Activated gamma-delta T cell (primary cell): Measurements from ENCODE around the gene CDKN1C.

Experiments used
- DNase-seq: peaks from one replicate; lab custom pipeline; 2025; lab: John Stamatoyannopoulos, UW

The CDKN1C gene

DNA sequence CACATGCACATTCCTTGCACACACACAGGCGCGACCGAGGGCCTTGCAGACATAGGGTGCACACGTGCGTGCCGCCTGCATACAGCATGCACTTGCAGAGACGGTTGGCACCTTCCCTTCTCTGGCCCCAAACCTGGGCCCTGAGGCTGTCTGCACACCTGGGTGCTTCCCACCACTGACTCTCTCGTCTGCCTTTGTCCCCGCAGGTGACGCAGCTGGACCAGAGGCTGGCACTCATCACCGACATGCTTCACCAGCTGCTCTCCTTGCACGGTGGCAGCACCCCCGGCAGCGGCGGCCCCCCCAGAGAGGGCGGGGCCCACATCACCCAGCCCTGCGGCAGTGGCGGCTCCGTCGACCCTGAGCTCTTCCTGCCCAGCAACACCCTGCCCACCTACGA lies 38.0 kb downstream of the CDKN1C start:
- DNase-seq: no peak

- no peak for DNase-seq
Measured at GRCh38 chr11:2846470-2846869, 39.1 kb downstream of the CDKN1C start.

DNA sequence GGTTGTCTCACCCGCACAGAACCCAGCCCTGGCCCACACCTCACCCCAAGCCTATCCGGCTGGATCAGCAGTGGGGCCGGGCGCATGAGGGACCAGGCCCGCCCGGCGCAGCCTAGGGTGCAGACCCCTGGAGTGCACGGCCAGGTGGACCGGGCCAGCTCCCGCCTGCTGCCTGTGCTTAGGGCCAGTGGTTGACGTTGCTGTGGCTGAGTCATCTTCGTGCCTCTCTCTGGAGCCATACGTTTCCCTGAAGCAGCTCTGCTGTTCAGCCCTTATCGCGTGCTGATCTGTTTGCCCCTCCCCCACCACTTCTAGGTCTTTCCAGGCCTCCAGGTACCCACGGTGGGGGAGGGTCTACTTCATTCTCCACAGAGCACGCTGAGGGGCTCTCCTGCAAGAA lies 39.5 kb downstream of the CDKN1C start:
- no peak for DNase-seq

GRCh38 chr11:2844996-2845395 lies 40.6 kb downstream of the CDKN1C start:
- no peak for DNase-seq

DNA sequence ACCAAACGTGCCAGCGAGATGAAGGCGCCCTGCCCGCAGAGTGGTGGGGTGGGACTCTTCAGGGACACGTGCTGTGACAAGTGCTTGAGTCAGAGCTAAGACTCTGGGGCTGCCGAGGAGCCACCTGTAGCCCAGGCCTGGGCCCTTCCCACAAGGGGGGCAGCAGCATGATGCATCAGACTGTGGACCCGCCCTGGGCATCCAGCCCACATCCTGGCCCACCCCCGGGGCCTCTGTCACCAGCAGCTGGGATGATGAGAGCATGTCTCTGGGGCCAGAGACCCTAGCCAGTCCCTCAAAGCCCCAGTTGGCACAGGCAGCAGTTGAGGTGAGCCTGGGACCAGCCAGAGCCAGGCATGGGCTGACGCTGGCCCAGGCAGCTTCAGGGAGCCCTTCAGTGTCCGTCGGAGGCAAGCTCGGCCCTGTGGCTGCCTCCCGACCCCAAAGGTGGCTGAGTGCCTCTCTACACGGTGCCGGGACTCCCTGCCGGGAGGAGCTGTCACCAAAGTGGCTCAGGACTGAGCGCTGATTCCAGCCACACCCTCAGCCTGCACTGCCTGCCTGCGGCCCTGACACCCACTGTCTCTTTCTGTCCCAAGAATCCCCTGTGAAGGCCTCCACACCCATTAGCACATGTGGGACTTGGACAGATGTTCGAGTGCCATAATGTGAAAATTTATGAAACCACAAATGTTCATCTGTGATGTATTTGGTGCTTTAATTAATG lies 41.3 kb downstream of the CDKN1C start:
- no peak for DNase-seq

DNA sequence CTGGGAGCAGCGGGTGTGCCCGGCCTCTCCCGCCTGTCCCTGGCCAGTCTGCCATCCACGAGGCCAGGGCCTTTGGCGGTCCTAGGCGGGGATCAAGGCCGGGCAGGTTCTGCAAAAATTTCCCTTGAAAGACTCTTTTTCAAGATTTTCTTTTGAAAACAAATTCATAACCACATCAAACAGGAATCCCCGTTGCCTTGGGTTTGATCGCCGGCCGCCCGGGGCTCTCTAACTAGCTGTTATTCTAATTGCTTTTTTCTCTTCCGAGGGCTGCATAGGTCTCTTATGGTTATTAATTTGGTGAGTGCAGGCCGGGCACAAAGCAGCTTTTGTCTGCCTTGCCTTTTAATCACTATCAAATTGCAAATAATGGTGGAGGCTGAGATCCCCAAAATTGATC lies 42.0 kb downstream of the CDKN1C start:
- DNase-seq: no peak

DNA sequence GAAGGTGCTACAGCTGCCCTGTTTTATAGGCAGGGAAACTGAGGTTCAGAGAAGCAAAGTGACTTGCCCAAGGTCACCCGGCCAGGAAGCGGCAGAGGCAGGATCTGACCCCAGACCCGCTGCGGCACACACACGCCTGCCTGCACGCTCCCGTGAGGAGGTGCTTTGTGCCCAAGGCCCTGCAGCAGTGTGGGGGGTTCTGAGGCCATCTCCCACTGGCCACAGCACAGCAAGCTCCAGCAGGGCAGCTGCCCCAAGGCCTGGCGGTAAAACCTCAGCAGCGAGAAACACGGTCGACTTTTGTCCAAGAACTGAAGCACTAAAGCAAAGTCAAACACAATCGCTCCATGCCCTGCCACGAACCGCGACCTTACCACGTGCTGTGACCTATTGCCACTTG lies 42.7 kb downstream of the CDKN1C start:
- no peak for DNase-seq

GRCh38 chr11:2841411-2842190 lies 44.0 kb downstream of the CDKN1C start:
- DNase-seq: no peak

GRCh38 chr11:2839395-2839943 lies 46.1 kb downstream of the CDKN1C start:
- no peak for DNase-seq

DNA sequence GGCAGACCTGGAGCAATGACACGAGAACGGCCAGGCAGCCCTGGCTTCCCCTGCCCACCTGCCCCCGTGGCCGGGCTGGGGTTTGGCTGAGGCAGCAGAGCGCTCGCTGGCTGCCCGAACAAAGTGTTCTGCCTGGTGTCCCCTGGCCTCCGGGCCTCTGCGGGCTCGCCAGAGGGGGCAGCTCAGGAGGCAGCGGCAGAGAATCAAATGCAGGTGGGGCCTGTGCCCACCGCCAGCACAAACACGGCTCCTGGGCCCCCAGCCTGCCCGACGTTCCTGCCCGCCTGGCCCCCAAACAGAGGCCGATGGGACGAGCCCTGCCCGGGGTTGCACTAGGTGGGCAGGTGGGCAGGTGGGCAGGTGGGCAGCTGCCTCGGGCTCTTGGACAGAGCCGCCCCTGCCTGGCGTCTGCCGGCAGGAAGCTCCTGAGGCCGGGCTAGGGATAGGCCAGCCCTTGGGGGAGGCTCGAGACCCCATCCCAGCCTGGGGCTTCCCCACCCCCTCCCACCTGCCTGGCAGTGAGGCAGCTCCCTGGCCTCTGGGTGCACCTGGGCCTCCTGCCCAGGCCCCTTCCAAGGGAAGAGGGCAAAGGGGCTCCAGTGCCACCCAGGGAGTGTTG lies 46.8 kb downstream of the CDKN1C start:
- DNase-seq: no peak

DNA sequence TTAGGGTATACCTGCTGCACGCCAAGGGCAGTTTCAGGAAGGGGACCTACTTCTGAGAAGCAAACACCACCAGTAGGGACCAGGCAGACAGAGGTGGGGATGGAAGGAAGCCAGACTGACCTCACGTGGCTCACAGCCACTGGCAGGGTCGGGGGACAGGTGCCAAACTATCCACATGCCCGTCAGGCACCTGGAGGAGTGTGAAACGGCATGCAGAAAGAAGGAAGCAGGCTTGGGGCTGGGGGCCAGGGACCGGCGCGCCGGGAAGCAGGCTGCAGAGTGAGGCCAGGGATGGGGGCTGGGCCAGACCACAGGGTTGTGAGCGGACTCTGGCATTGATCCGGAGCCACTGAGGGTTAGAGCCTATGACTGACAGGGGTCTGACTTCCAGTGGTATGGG lies 47.5 kb downstream of the CDKN1C start:
- no peak for DNase-seq

DNA sequence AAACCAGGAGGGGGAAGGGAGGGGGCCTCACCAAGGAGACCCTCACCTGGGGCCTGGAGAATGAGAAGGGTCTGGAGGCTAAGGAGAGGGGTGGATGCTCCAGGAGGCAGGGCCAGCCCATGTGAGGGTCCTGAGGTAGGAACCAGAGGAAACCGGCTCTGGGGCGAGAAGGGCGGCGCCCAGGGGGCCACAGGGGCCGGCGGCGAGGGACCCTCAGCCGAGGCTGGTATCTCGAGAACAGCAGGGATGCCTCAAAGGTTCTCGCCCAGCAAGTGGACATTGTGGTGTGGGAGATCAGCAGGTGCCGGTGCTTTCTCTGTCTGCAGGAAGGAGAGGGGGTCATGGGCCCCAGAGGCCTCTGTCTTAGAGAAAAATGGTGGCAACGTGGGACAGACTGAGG lies 47.9 kb downstream of the CDKN1C start:
- no peak for DNase-seq

DNA sequence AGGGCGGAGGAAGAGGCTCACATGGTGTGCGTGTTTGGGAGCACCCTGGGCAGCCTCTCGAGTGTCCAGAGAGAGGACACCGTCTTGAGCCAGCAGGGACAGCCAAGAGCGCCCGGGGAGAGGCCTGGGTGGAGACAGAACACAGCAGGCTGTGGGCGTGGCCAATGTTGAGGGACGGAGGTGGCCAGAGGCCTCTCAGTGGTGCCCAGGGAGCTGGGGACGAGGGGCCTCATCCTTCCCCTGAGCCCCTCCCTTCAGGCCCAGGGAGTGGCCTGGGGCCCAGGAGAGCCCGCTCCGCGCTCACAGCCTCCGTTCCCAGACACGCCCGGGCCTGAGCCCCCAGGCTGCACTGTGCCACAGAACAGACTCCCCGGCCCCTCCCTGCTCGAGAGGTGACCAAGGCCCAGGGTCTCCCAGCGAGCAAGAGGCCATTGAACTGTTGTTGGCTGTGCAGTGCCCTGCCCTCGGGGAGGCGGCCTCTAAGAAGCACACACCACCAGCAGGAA lies 48.4 kb downstream of the CDKN1C start:
- DNase-seq: no peak

- DNase-seq: no peak
Measured at GRCh38 chr11:2836315-2837095, 49.1 kb downstream of the CDKN1C start.

DNA sequence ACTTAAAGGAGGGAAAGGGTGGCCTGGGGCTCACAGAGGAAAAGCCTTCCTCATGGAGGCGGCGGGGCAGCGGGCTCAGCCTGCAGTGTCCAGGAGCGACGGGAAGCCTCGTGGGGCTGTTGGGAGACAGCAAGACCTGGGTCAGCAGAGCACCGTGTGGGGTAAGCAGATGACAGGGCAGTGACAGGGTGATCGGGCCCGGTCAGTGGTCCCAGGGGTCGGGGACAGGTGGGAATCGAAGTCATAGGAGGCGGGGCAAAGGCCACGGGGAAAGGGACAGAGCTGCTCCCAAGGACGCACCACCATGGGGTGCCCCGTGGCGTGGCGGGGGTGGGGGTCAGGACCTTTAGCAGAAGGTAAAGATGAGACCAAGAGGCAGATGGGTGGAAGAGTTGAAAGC lies 49.8 kb downstream of the CDKN1C start:
- DNase-seq: no peak

DNA sequence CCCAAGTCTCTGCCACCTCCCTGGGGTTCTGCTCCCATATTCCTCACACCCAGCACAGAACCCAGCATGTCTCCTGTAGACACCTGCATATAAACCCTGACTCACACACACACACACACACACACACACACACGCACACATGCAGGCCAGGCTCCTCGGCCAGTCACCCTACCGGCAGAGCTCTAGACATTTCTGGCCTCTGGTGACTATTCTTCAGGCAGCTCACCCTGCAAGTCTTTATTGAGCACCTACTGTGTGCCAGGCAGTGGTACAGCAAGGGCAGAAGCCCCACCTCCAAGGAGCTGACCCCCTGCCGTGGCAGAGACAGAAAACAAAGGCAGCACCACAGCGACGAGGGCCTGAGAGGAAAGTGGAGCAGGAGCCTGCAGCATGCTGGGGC lies 50.3 kb downstream of the CDKN1C start:
- no peak for DNase-seq

- no peak for DNase-seq
Measured at GRCh38 chr11:2834503-2835273, 50.9 kb downstream of the CDKN1C start.

- DNase-seq: no peak
Measured at GRCh38 chr11:2833716-2834502, 51.7 kb downstream of the CDKN1C start.
